Type B pancreatic cell (in vitro differentiated cells): Measurements from ENCODE around the gene ATP5F1D. TPM values are rescaled to one million over a fixed set of nuclear protein-coding genes. Genes with fewer than 3 reads are reported as not detected.

Experiments
- DNase-seq: peaks from one replicate; pipeline ENCODE4 v3.0.0; 2021; ENCODE audit warnings: mixed read lengths; ENCODE audit not compliant: unreplicated experiment; ENCODE audit errors: extremely low spot score
- H3K27ac Mint-ChIP-seq: 2 replicates; pipeline ENCODE4 v1.8.0; 2021; ENCODE audit warnings: mild to moderate bottlenecking, mixed read lengths
- H3K27me3 Mint-ChIP-seq: 2 replicates; pipeline ENCODE4 v1.8.0; 2021; ENCODE audit warnings: mixed read lengths
- H3K36me3 Mint-ChIP-seq: 2 replicates; pipeline ENCODE4 v1.8.0; 2021; ENCODE audit warnings: mixed read lengths
- H3K4me1 Mint-ChIP-seq: one replicate; pipeline ENCODE4 v1.8.0; 2021; ENCODE audit warnings: mixed read lengths; ENCODE audit not compliant: unreplicated experiment
- H3K4me3 Mint-ChIP-seq: 2 replicates; pipeline ENCODE4 v1.8.0; 2021; ENCODE audit warnings: mild to moderate bottlenecking, mixed read lengths
- H3K9me3 Mint-ChIP-seq: 2 replicates; pipeline ENCODE4 v1.8.0; 2021; ENCODE audit warnings: mixed read lengths
- CTCF ChIP-seq: fragments of 200-600 bp; sonication (generic); conservative IDR thresholded peaks from 2 replicates; pipeline ENCODE4 v1.5.0; 2021; ENCODE audit warnings: antibody characterized with exemption, mild to moderate bottlenecking
- total RNA-seq: library from RNA; stranded (reverse); gene quantifications from 2 replicates; pipeline ENCODE4 v1.2.1, GENCODE V29; 2021; ENCODE audit warnings: low replicate concordance

Gene ATP5F1D
- total RNA-seq, 1 donor from 2014 or later: 165 TPM

GRCh38 chr19:1281569-1282287, 40.2 kb downstream of the ATP5F1D start:
- no peak for TF ChIP-seq CTCF
- Mint-ChIP-seq H3K27me3 (peaks cover 7% of the 10 kb centered on the region), H3K9me3 (no peaks in the 10 kb centered on the region), H3K36me3 (no peaks in the 10 kb centered on the region), H3K4me1 (peaks cover 18% of the 10 kb centered on the region), H3K4me3 (no peak overlapping the region), H3K27ac (no peak overlapping the region)
- no peak for DNase-seq

- Mint-ChIP-seq H3K36me3 (no peaks in the 10 kb centered on the region), H3K4me1 (peaks cover 16% of the 10 kb centered on the region), H3K27me3 (peaks cover 7% of the 10 kb centered on the region), H3K4me3 (no peak overlapping the region), H3K9me3 (no peaks in the 10 kb centered on the region), H3K27ac (no peak overlapping the region)
- no peak for DNase-seq
- no peak for TF ChIP-seq CTCF
Observed at GRCh38 chr19:1282588-1283206, 41.1 kb downstream of the ATP5F1D start.

- peaks cover 16% of the 10 kb centered on the region for H3K4me1 Mint-ChIP-seq
- no peak overlapping the region for H3K27ac Mint-ChIP-seq
- no peak for DNase-seq
- TF ChIP-seq CTCF: no peak
- no peaks in the 10 kb centered on the region for H3K9me3 Mint-ChIP-seq
- no peaks in the 10 kb centered on the region for H3K36me3 Mint-ChIP-seq
- H3K27me3 Mint-ChIP-seq: peaks cover 7% of the 10 kb centered on the region
- no peak overlapping the region for H3K4me3 Mint-ChIP-seq
Observed at GRCh38 chr19:1283207-1283916, 41.8 kb downstream of the ATP5F1D start.

DNA sequence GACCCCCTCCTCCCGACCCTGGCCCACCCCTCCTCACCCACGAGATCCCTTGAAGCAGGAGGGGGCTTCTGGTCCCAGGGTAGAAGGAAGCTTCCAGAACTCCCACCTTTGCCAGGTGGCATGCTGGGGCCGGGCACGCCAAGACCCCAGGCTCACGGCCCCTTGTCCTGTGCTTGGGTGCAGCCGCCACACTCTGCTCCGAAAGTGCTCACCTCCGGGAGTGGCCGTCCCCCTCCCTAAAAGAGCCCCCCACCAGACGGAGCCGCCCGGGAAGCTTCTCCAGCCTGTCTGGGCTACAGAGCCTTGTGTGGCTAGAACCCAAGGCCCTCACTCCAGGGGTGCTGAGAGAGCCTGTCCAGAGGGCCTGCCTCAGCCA, 42.4 kb downstream of the ATP5F1D start:
- peak overlapping the region; percentile 80 for H3K4me3 Mint-ChIP-seq
- H3K27ac Mint-ChIP-seq: peak overlapping the region; percentile 51
- DNase-seq: no peak
- no peak for TF ChIP-seq CTCF
- no peaks in the 10 kb centered on the region for H3K36me3 Mint-ChIP-seq
- H3K4me1 Mint-ChIP-seq: peaks cover 16% of the 10 kb centered on the region
- H3K27me3 Mint-ChIP-seq: peaks cover 7% of the 10 kb centered on the region
- H3K9me3 Mint-ChIP-seq: no peaks in the 10 kb centered on the region

- Mint-ChIP-seq H3K36me3 (no peaks in the 10 kb centered on the region), H3K27me3 (peaks cover 7% of the 10 kb centered on the region), H3K9me3 (no peaks in the 10 kb centered on the region), H3K4me1 (peaks cover 16% of the 10 kb centered on the region), H3K4me3 (peak overlapping the region; percentile 85), H3K27ac (peak overlapping the region; percentile 51)
- DNase-seq: no peak
- no peak for TF ChIP-seq CTCF
Observed at GRCh38 chr19:1284293-1284978, 42.9 kb downstream of the ATP5F1D start.
